IPS DF 19.7 (cell line): ENCODE measurements around the gene RASGRF1.
"Not testable (repeated sequence)": the region's sequence is repeated elsewhere in the genome, so short reads cannot be mapped to it uniquely, and the experiment has no call there.

Source experiments
- DNase-seq: peaks from one replicate; pipeline ENCODE4 v3.0.0-alpha.2; 2013; ENCODE audit warnings: low read depth, low spot score

Gene RASGRF1, protein sequence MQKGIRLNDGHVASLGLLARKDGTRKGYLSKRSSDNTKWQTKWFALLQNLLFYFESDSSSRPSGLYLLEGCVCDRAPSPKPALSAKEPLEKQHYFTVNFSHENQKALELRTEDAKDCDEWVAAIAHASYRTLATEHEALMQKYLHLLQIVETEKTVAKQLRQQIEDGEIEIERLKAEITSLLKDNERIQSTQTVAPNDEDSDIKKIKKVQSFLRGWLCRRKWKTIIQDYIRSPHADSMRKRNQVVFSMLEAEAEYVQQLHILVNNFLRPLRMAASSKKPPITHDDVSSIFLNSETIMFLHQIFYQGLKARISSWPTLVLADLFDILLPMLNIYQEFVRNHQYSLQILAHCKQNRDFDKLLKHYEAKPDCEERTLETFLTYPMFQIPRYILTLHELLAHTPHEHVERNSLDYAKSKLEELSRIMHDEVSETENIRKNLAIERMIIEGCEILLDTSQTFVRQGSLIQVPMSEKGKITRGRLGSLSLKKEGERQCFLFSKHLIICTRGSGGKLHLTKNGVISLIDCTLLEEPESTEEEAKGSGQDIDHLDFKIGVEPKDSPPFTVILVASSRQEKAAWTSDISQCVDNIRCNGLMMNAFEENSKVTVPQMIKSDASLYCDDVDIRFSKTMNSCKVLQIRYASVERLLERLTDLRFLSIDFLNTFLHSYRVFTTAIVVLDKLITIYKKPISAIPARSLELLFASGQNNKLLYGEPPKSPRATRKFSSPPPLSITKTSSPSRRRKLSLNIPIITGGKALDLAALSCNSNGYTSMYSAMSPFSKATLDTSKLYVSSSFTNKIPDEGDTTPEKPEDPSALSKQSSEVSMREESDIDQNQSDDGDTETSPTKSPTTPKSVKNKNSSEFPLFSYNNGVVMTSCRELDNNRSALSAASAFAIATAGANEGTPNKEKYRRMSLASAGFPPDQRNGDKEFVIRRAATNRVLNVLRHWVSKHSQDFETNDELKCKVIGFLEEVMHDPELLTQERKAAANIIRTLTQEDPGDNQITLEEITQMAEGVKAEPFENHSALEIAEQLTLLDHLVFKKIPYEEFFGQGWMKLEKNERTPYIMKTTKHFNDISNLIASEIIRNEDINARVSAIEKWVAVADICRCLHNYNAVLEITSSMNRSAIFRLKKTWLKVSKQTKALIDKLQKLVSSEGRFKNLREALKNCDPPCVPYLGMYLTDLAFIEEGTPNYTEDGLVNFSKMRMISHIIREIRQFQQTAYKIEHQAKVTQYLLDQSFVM (N-terminal part only)

DNA sequence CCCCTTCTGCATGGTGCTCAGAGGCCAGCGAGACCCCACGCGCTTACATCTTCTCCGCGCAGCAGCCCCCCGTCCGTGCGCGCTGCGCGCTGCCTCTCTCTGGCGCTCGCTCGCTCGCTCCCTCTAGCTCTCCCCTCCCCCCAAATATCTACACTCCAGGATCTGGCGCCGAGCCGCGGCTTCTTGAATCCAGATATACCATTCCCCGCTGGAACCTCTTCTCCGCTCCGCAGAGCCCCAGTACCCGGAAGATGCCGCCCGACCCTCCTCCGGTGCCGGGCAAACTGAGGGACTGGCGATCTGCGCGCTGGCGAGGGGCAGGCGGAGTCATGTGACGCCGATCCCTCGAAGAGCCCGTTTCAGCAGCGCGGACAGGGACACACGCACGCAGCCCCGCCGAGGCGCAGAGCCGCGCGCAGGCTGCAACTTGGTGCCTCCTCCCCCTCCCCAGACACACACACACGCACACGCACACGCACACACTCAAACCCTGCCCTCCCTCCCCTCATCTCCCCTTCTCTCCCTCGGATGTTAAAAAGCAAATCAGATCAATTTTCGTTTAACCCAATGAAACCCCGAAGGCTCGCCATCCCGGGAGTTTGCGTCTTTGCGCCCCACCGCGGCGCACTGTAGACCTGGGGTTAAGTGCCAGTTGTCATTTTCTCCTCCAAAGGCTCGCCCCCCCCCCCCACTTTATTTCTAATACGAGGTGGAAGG lies at the start of gene RASGRF1:
RASGRF1 (minus strand) TSS at position 294 of the 717 bp plus-strand sequence; CDS start at position 12, 282 bp downstream.
- no peak for DNase-seq

DNA sequence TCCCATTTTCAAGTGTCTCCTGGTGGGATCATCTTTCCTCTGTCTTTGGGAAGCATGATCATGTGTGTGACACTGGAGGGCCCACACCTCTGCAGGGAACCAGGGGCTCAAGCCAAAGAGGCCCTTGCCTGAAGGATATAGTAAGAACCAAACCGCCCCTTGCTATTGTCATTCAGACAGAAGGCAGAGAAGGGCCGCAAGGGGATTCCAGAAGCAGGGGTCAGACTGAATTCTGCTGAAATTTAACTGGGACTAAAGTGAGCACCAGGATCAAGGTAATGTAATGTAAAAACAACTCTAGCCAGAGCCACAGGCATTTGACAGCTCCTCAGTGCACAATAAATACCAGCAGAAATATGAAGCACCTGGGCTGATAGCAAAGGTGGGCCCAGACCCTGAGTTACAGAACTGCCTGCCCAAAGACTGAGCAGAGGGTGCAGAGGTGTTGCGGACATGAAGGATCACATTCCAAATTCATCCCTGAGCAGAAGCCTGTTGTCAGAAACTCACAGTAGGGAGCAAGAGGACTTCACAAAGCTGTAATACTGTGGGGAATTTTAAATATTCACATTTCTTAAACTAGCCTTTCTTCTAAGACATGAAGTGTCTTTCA lies 46.0 kb upstream of the RASGRF1 start:
- DNase-seq = no peak

DNA sequence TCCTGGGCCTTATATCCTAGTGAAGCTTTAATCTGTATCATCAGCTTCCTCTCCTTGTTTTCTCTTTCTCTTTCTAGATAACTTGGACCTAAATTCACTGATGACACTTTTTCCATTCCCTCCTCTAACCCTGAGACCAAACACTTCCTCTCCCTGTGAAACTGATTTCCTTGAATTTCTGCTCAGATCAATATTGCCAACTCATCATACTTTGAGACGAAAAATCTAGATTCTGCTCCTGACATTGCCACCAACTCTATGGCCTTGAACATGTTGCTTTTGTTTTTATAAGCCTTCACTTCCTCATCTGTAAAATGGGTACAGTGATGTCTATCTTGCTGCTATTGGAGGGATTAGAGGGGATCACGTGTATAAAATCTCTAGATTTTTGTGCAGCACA lies 42.7 kb upstream of the RASGRF1 start:
- no peak for DNase-seq

DNA sequence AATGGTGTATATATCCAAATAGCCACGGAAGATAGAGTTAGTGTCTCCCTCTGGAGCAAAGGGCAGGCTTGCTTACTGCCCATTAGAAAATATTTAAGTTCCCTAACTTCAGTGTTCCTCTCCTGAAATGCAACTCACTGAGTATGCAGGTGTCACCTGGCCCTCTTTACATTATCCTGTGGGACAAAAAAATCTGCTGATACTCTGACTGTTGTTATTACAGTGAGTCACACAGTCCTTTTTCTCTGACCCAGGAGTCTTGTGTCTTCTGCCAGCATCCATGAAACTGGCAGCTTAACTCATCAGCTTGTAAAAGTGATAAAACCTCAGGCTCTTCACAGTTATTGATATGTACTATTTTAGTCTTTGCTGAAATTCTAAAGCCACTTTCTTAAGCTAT lies 42.2 kb upstream of the RASGRF1 start:
- DNase-seq = no peak

DNA sequence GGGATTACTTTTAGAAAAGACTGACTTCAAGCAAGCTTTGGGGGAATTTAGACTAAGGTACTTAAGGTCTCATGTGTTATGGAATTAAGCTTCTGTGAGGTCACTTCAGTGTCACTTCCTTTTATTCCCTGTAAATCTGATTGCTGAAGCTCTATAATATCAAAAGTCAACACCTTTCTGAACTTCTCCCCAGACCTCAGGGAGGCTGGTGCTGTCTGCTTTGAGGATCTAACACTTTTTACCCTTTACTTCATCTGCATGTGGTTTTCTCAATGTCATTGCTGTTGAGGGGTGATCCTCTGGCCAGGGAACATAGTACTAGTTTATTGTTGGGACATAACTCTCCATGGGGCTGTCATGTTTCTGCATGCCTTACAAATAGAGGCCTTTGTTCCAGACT lies 41.8 kb upstream of the RASGRF1 start:
- no peak for DNase-seq

GRCh38 chr15:79130535-79131130 lies 40.1 kb upstream of the RASGRF1 start:
- no peak for DNase-seq

DNA sequence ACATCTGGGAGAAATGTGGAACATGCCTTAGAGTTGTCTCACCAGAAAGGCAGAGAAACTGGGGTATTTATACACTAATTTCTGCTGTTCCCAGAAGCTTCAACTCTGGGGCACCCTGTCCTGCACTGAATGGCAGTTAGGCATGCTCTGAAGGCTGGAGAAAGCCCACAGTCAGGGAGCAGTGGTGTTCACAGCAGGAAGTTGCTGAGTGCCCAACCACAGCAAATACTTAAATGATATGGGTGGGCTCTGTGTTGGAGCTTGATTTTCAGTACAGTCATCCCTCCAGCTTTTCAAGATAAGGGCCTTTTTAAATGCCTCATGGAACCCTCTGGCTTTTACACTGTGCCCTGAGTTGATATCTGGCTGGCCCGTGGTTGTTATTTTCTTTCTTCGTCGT lies 38.7 kb upstream of the RASGRF1 start:
- no peak for DNase-seq

- no peak for DNase-seq
Measured at GRCh38 chr15:79128556-79128955, 38.0 kb upstream of the RASGRF1 start.

DNA sequence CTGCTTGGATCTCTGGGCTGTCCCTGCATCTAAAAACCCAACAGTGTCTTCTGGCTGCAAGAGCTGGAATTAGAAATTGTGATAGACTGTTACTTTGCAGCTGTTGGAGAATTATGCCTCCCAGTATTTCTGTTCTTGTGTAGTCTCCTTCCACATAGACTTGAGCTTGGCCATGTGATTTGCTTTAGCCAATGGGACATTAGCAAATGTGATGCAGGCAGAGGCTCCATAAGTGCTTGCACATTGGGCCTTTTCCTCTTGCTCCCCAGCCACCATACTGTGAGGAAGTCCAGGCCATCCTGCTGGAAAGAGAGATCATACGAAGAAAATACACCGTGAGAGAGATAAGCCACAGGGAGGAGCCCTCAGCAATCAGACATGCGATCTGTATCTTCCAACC lies 33.8 kb upstream of the RASGRF1 start:
- no peak for DNase-seq

GRCh38 chr15:79122991-79123390 lies 32.4 kb upstream of the RASGRF1 start:
- no peak for DNase-seq

DNA sequence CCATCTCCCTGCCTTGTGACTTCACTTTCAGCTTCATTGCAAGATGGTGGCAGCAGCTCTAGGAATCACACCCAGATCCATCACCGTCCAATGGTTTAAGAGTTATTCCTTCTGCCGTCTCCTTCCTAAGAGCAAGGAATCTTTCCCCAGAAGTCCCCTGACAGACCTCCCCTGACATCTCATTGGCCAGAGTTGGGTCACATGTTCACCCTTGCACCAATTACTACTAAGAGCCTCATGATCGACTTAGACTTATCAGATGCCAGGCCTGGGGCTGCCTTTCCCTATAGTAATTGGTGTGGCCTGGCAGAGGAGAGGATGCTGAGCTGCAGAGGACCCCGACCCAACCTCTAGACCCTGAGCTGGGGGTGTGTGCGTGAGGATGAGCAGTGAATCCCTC lies 31.8 kb upstream of the RASGRF1 start:
- no peak for DNase-seq

DNA sequence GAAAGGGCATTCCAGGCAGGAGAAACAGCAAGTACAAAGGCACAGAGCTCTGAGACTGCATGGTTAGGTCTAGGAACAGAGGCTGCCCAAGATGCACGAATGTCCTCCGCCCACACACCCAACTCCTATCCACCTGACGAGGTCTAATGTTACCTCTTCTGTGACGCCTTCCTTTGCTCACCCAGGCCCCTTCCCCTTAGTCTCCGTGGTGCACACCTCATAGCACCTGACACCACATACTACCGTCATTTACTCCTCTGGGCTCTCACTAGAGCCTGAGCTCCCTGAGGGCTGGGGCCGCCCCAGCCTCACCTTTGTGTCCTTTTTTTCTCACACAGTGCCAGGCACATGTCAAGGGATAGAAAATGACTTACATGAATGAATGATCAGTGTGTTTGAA lies 31.0 kb upstream of the RASGRF1 start:
- no peak for DNase-seq

- DNase-seq = no peak
Measured at GRCh38 chr15:79117442-79118204, 27.0 kb upstream of the RASGRF1 start.

- DNase-seq = no peak
Measured at GRCh38 chr15:79116771-79117170, 26.2 kb upstream of the RASGRF1 start.

GRCh38 chr15:79115986-79116665 lies 25.5 kb upstream of the RASGRF1 start:
- DNase-seq = no peak

DNA sequence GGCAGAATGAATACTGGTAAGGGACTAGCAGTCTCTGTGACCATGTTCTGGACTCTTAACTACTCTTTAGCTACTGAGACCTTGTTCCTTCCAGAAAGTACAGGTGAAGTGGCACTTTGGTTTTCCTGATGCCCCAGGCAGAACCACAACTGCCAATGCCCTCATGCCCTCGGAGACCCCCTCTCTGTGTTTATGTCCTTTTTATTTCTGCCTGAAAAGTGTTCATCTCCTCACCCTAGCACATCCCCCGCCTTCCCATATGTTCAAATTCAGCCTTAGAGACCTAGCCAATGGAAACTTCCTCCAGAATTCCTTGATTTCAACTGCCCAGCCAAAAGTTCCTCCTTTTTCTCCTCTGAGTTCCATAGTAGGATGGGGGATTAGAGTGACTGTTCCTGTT lies 23.3 kb upstream of the RASGRF1 start:
- no peak for DNase-seq

DNA sequence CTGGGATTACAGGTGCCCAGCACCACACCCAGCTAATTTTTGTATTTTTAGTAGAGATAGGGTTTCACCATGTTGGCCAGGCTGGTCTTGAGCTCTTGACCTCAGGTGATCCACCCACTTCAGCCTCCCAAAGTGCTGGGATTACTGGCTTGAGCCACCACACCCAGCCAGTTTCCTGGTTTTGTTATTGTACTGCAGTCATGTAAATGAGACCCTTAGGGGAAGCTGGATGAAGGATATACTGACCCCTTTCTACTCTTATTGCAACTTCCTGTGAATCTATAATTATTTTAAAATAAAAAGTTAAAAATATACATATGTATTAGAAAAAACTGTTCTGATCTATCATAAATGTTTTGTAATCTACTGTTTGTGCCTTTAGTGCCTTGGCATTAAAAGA lies 20.8 kb upstream of the RASGRF1 start:
- DNase-seq = not testable (repeated sequence)

GRCh38 chr15:79105141-79105540 lies 14.6 kb upstream of the RASGRF1 start:
- DNase-seq = no peak

GRCh38 chr15:79102595-79102994 lies 12.0 kb upstream of the RASGRF1 start:
- no peak for DNase-seq
